ENCODE measurements around the gene PNMT.

Gene PNMT

DNA sequence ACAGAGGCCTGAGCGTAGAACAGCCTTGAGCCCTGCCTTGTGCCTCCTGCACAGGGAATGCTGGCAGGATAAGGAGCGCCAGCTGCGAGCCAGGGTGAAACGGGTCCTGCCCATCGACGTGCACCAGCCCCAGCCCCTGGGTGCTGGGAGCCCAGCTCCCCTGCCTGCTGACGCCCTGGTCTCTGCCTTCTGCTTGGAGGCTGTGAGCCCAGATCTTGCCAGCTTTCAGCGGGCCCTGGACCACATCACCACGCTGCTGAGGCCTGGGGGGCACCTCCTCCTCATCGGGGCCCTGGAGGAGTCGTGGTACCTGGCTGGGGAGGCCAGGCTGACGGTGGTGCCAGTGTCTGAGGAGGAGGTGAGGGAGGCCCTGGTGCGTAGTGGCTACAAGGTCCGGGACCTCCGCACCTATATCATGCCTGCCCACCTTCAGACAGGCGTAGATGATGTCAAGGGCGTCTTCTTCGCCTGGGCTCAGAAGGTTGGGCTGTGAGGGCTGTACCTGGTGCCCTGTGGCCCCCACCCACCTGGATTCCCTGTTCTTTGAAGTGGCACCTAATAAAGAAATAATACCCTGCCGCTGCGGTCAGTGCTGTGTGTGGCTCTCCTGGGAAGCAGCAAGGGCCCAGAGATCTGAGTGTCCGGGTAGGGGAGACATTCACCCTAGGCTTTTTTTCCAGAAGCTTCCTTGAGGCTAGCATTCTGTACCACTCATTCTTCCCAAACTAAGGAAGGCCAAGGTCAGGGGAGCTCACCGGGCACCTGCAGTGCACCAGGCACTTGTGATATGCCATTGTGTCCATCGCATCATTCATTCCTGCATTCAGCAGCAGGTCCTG is 1.9 kb downstream of the PNMT start:
- no peak for DNase-seq (ENCODE audit: low read depth)

DNA sequence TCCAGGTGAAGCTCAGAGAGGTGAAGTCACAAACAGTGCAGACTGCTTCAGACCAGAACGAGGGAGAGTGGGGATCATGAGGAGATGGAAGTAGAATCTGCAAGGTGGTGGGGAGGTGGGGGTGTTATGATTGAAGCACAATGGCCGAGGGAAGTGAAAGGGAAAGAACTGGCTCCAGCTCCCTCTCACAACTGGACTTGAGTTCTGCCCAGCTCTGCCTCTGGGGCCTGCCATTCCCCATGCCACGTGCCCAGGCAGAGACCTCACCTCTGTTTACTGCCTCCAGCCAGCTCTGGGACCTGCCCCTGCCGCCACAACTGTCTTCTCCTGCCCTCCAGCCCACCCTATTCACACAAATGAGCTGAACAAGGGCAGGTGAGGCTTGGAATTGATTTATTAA is 2.5 kb downstream of the PNMT start:
- no peak for DNase-seq (ENCODE audit: low read depth)

DNA sequence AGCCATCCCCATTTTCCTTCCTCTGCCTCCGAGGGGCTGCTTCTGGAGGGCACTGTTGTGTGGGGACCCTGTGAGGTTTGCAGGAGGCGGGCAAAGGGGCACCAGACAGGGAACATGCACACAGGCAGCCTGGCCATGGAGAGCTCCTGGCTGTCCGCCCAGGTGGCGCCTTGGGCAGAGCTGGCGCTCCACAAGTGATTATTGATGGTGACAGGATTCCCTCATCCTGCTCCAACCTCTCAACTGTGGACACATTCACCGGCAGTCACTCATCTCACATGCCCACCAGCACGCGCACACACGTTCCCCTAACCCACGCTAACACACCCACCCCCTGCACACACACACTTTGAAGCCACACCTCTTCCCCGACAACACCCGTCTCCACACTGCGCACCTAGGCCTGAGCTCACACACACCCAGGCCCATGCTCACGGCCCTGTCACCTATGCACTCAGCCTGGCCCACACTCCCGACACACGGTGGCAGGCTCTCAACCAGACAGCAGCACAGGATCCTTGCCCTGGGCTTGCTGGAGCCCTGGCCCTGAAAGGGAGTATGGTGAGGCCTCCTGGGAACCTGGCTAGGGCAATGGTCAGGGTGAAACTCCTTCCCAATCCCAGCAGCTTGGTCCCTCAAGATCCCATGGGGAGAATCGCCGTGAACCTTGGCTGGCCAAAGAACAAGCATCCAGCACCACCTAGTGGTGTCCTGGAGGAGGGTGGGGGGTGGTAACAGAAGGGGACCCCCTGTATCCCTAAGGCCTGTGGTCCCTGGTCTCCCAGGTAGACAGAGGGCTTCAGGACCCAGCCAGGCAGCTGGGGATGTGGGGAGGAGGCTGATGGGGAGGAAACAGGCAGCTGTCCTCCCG is 3.6 kb downstream of the PNMT start:
- no peak for DNase-seq (ENCODE audit: low read depth)

DNA sequence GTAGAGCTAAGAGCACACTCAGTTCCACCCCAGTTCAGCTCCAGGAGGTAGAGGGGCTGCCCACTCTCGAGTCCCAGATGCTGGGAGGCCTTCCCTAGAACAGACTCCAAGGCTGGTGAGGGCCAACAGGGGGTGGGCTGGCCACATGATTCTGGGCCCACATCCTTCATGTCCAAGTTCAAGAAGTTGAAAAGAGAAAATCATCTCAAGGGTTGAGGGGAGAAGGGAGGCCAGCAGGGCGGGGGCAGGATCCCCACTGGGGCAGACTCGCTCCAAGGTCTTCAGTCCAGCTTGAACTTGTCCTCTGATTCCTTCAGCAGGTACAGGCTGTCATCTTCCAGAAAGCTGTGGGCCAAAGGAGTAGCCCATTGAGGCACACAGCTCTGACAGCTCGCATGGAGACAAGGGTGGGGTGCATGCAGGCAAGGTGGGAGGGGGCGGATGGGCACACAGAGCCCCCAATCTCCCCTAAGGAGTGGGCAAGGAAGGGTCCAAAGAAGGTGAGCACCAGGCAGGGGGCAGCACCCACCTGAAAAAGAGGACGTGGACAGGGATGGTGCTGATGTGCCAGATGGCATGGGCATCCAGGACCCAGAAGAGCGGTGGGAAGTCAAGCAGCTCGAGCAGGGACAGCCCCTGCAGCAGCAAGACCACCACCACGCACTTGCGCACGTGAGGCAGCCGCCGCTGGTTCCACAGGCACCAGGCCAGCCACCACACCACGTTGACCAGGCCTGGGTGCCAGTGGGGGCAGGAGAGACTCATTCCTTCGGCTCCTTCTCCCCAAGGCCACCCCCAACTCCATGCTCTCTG is 4.5 kb downstream of the PNMT start:
- no peak for DNase-seq (ENCODE audit: low read depth)

DNA sequence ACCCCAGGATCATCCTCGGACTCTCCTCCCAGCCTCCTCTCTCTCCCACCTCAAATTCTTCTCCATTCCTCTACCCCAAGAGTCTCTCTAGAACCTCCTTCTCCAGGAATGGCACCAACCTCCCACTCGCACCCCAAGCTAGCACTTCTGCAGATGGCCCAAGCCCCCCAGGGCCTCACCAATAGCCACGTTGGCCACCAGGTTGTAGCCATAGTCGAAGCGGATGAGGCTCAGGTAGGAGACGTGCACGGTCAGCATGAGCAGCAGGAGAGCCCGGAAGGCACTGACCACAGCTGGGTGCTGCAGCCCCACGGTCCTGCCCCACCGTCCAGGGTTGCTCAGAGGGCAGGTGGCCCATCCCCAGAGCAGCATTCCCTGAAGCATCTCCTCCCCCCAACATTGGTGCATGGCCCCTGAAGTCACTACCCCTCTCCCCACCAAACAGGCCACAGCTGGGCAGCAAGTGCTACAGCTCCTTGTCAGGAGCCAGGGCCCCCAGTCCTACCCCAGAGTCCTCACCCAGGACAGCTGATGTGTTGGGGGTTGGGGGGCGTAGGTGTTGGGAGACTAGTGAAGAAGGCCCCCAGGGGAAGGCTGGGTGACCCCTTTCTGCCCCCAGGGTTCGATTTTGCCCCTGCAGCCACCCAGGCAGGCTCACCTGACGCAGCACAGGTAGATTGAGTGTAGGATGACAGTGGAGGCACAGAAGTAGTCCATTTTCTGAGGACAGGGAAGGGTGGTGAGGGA is 5.3 kb downstream of the PNMT start:
- no peak for DNase-seq (ENCODE audit: low read depth)

DNA sequence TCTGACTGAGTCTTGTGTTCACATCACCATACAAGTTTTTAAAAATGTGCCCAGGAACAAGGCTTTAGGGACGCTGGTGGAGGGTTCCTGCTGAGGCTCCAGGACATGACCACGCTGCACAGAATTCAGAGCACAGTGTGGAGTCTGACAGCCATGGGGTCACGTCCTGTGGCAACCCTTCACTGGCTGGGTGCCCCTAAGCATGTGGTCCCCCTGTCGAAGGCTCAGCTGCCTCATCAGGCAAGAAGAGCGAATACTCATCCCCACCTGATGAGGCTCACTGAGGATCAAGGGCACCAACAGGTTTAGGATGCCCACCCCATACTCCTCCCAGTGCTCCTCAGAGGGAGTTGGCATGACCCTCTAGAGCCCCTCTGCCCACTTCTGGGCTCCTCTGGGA is 5.9 kb downstream of the PNMT start:
- no peak for DNase-seq (ENCODE audit: low read depth)

DNA sequence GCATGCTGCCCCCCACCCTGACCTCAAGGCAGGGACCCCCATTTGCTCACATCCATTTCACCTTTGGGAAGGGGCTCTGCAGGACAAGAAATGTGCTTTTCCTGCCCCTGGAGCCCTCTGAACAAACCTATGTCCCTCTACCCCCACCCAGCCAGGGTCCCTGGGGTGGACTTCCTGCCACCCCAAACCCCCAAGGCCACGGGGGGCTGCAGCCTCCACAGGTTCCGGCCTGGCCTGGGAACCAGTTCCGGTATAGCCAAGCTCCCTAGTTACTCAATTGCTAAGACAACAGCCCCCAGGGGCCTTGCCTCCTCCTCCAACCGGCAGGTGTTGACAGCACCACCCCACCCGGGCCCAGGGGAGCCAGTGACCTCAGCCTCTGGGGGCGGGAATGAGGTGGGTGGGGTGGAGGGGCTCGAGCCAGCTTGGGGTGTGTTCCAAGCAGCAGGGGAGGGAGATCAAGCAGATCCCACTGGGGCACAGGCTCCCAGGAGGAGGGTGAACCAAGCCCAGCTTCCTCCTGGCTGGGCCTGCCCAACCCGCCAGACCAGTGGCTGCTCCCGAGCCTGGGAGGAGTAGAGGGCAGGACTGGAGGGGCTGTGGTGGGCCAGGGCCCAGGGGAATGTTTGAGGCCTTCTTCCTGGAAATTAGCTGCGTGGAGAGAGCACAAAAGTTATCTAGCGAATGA is 6.6 kb downstream of the PNMT start:
- DNase-seq (ENCODE audit: low read depth), result no peak

DNA sequence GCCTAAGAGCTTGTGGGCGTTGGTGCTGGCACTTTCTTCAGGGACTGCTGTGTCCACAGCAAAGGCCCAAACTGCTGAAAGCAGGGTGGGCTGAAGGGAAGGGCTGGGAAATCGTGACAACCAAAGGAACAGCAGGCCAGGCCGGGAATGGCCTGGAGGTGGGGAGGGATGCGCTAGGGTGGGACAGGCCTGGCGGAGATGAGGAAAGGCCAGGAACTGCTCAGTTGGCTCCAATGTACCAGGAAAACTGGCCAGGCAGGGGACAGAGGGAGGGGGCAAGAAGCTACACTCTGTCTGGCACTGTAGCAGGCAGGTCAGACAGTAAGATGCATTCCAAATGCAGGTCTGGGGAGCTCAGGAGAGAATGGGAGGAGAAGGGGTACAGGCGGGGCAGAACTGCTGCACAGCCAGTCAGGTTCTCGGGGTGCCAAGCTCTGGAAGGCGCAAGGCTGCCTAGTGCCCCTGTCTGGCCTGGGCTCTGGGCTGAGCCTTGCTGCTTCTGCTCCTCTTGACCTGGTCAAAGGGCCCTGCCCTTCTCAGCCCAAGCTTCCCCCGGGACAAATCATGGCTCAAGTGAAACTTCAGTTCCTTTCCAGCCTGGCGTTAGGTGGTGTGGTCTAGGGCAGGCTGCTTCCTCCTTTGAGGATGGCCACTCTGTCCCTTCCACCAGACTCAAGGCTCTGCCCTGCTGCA is 7.3 kb downstream of the PNMT start:
- DNase-seq (ENCODE audit: low read depth), result no peak

DNA sequence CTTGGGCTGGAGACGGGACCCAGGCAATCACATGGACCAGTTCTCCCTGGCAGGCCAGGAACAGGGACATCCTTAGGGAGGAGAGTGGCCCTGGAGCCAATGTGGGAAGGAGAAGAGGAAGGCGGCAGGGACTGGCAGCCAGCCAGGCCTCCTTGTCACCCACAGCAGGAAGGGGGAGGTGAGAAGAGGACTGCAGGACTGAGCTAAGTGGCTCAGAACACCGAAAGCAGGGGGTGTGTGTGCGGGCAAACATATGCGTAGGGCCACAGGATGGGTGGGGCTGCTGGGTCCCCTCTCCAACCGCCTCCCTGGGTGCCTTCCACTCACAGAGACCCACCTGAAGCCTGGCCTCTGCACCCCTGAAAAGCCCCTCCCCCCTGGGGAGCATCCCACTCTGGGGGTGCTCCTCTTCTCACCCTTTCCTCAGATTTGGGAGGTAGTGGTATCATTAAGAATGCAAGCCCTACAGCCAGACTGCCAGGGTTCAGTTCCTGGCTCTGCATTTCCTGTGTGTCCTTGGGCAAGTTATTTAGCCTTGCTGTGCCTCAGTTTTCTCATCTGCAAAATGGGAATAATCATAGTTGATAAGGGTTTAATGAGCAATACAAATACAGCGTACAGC is 8.1 kb downstream of the PNMT start:
- no peak for DNase-seq (ENCODE audit: low read depth)

DNA sequence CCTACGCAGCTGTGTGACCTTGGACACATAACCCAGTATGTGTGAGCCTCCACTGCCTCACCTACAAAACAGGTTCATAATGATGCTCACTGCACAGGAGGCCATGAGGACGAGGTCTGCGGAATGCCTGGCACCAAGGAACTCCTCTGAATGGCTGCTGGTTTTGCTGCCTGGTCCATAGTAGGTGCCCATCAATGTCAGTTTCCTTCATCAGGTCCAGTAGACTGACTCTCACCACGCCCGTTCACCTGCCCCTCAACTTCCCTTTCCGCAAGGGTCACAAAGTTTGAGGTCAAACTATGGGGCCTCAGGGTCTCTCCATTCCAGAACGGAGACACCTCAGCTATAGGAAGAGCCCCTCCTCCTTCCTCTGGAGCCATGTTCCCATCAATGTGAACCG is 8.8 kb downstream of the PNMT start:
- DNase-seq (ENCODE audit: low read depth), result no peak

DNA sequence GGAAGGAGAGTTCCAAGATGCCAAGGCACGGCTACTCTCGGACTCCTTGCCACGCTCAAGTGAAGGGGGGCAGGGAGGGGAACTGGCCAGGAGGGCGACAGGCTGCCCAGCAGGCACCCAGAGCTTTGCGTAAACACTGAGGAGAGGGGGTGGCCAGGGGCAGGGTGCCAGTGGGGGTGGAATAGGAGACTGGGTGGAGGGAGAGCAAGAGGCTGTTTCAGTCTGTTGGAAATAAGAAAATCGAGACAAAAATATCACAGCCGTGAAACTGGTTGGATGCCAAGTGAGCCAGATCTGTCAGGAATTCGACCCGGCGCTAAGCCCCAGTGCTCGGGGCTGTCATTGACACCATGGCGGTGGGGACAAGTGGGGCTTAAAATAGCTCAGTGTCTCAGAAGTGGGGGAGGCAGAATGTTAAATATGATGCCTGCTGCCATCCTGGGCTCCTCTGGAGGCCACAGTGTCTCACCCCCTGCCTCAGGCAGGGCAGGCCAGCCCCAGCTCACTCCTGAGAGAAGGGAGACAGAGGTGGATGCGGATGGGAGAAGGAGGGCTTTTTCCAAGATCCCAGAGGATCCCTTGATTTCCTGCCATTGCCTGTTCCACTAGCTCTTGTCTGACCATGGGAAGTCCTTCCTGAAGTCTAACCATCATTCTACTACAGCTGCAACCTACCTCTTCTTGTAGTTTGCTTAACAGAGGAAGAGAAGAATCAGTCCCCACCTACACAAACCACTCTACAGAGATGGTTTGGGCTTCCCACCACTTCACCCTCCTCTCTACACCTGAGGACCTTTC is 9.5 kb downstream of the PNMT start:
- DNase-seq (ENCODE audit: low read depth), result no peak

DNA sequence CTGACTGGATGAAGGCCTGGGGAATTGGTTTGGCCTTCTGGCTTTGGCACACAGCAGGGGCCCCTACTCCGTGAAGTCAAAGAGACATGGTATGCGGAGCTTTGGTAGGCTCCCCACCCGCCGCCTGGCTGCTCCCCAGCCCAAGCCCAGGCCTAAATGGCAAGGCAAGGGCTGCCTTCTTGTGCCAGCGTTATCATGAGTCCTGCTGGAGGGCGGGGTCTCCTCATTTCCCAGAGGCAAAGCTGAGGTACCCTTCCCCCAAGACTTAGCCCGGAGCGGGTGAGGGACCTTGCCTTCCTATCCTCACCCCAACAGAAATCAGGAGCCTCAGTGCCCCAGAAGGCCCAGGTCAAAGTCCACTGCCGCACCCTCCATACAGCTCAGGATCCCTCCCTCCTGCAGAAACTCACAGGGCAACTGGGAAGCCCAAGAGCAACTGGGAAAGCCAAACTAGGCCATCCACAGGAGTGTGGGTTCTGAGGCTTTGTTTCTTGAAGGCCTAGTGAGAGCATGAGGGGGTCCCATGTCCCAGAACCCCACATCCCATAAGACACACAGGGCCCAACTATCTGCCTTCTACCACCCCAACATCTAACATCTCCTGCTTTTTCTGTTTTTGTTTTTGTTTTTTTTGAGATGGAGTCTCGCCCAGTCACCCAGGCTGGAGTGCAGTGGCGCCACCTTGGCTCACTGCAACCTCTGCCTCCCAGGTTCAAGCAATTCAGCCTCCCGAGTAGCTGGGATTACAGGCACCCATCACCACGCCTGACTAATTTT is 10.3 kb downstream of the PNMT start:
- DNase-seq (ENCODE audit: low read depth), result no peak

DNA sequence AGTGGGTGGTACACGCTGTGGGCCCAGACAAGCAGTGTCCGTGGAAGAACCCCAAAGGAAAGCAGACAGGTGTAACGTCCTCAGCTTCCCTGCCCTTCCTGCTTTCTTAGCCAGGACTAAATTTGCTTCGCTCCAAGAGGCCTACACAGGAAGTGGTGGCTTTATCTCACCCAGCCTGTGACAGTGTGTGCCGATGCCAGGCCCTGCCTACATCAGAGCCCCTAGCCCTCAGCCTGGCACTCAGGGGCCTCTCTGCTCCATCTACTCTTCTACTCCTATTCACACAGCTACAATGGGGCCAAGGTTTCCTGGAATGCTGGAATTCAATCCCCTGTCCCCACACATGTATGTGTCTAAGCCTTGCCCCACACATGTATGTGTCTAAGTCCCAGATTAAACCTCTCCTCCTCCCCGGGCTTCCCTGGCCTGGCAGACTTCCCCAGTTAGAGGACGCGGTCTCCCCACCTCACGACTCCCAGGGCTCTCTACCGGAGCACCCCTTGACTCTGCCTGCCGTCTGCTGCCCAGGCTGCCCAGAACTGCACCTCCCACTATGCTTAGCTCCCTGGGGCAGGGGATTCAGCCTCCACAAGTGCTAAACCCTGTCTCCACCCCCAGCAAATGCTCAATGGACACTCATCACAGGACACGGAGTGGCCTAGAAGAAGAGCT is 11.4 kb downstream of the PNMT start:
- DNase-seq (ENCODE audit: low read depth), result no peak

DNA sequence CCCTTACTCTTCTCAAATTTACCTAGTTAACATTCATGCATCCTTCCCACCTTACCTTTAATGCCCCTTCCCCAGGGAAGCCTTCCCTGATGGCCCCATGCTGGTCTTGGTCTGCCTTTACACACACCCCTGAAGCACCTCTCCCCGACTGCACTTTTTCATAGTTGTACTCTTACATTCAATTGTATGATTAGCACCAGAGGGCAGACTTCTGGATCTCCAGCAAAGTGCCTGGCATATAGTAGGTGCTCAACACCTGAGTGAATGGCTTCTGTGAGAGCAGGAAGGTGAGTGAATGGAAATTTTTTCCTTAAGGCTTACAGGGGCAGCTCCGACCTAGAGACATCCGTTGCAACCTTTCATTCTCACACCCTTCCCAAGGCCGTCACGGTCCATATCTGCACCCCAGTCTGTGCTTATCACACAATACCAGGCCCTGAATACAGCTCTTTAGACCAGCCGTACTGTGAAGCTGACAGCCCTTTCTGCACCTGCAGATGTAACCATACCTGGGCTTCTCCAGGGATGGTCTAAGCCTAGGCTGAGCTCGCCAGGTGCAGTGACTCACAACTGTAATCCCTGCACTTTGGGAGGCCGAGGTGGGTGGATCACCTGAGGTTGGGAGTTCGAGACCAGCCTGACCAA is 15.2 kb downstream of the PNMT start:
- DNase-seq (ENCODE audit: low read depth), result no peak

DNA sequence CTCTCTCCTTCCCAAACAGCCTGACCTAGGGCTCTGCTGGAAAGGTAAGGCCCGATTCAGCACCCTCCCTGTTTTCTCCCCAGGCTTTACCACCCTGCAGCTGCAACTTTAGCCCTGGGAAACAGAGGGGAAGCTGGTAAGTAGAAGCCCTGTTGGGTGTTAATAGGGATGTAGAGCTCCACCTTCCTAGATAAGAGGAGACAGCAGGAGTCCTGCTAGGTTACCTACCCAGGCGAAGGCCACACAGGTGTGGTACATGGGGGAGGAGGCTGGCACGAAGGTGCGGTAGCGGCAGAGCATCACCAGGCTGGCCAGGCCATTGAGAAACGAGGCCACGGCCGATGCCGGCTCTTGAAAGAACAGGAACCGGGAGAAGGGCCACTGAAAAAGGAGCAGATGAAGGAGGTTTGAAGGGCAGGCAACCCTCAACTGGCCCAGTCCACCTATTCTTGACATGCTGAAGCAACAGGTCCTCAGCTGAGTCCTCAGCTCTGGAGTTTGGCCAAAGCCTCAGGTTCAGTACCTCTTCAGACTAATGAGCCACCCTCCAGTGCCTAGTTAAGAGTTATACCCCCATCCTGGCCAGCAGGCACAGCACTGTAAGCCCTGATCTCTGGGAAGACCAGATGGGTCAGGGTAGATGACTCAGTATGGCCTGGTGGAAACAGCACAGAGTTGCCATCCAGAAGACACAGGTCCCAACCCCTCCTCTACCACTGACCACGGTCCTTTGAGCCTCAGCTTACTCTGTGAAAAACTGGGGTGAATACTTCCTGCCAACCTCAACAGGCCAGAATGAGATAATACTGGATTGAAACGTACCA is 16.3 kb downstream of the PNMT start:
- DNase-seq (ENCODE audit: low read depth), result no peak

DNA sequence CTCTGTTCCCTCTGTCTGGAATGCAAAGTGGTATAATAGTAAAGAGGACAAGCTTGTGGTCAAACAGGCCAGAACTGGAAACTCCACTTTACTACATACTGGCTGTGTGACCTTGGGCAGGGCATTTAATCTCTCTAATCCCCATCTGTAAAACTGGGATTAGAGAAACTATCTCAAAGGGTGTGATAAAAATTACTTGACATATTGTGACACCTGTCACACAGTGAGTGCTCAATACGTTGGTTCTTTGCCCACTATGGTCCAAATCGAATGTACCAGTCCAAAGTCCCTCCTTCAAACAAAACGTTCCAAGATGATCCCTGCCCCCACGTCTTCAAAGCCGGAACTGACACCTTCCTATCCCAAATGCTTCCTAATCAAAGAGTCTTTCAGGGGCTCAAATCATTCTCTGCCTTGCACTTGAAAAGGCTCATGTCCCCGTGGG is 18.9 kb downstream of the PNMT start:
- no peak for DNase-seq (ENCODE audit: low read depth)
